Astrocyte (in vitro differentiated cells and primary cell): ENCODE data around the gene TSC2.
"Not testable (repeated sequence)": the region's sequence is repeated elsewhere in the genome, so short reads cannot be mapped to it uniquely, and the experiment has no call there.

Experiments used
- CTCF ChIP-seq: IDR thresholded peaks from 2 replicates; pipeline ENCODE4 v1.5.1; 2011; ENCODE audit warnings: low read depth, mild to moderate bottlenecking, inconsistent platforms, low read length, moderate library complexity; ENCODE audit not compliant: insufficient read depth
- EZH2 ChIP-seq: IDR thresholded peaks from 2 replicates; pipeline ENCODE4 v1.6.1; 2012; ENCODE audit warnings: mild to moderate bottlenecking, low read length, inconsistent platforms; ENCODE audit not compliant: insufficient read depth

GRCh38 chr16:2107121-2107790 is 59.5 kb downstream of the TSC2 start:
- TF ChIP-seq CTCF, EZH2: not testable (repeated sequence)
